Measurements from ENCODE around the gene OTOGL.

DNA sequence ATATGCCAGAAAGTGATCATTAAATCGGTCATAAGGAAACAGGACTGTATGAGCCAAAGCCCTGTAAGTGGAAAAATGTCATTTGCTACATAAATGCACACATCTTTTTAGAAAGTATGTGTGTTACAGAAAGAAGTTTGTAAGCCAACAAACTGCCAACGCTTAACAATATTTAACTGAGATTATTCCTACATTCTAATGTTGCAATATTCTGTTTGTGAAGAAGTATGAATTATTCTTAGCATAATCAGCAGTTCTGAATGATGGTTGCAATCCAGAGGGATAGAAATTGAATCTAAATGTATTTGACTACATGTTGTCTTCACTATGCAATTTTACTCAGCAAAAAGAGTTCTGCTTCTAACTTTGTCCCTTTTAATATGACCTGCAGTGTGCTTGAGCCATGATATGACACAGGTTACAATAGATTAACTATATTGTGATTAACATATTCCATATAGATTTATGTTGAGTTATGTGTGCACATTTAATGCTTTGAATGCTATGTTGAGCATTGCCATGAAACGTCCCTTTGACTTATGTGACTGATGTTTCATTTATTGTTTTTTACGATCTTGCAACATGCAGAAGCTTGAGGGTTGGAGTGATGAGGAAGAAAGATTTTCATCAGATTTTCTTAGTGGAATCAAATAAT is 277.9 kb downstream of the OTOGL start:
- TF ChIP-seq, protein P1, sequence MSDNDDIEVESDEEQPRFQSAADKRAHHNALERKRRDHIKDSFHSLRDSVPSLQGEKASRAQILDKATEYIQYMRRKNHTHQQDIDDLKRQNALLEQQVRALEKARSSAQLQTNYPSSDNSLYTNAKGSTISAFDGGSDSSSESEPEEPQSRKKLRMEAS (IDR thresholded peaks at IDR 0.05) = no peak
- TF ChIP-seq RAD21 (IDR thresholded peaks at IDR 0.05; ENCODE audit: low read depth) (no peak), YY1 (IDR thresholded peaks at IDR 0.05; ENCODE audit: low read depth) (no peak), TAF1 (IDR thresholded peaks at IDR 0.05; ENCODE audit: low read depth) (no peak), EP300 (IDR thresholded peaks at IDR 0.05; ENCODE audit: borderline replicate concordance) (no peak), NFIC (IDR thresholded peaks at IDR 0.05) (no peak), CEBPB (IDR thresholded peaks at IDR 0.05) (no peak)
- TF ChIP-seq, protein P2, sequence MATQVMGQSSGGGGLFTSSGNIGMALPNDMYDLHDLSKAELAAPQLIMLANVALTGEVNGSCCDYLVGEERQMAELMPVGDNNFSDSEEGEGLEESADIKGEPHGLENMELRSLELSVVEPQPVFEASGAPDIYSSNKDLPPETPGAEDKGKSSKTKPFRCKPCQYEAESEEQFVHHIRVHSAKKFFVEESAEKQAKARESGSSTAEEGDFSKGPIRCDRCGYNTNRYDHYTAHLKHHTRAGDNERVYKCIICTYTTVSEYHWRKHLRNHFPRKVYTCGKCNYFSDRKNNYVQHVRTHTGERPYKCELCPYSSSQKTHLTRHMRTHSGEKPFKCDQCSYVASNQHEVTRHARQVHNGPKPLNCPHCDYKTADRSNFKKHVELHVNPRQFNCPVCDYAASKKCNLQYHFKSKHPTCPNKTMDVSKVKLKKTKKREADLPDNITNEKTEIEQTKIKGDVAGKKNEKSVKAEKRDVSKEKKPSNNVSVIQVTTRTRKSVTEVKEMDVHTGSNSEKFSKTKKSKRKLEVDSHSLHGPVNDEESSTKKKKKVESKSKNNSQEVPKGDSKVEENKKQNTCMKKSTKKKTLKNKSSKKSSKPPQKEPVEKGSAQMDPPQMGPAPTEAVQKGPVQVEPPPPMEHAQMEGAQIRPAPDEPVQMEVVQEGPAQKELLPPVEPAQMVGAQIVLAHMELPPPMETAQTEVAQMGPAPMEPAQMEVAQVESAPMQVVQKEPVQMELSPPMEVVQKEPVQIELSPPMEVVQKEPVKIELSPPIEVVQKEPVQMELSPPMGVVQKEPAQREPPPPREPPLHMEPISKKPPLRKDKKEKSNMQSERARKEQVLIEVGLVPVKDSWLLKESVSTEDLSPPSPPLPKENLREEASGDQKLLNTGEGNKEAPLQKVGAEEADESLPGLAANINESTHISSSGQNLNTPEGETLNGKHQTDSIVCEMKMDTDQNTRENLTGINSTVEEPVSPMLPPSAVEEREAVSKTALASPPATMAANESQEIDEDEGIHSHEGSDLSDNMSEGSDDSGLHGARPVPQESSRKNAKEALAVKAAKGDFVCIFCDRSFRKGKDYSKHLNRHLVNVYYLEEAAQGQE (IDR thresholded peaks at IDR 0.05; ENCODE audit: low read depth) = no peak
